HL-60 (cell line): Measurements from ENCODE around the gene PRSS35.

Experiments used
- CTCF ChIP-seq: IDR thresholded peaks from one replicate; pipeline ENCODE4 v1.5.1; 2011; ENCODE audit warnings: low read length, control low read depth, inconsistent platforms; ENCODE audit not compliant: insufficient read depth
- GABPA ChIP-seq: IDR thresholded peaks from 2 replicates; pipeline ENCODE4 v1.6.1; 2012; ENCODE audit warnings: low read depth
- POLR2AphosphoS5 ChIP-seq: IDR thresholded peaks from 2 replicates; pipeline ENCODE4 v1.6.1; 2012; ENCODE audit warnings: low read depth

GRCh38 chr6:83490217-83490807 is 22.0 kb upstream of the PRSS35 start:
- no peak for TF ChIP-seq POLR2AphosphoS5
- no peak for TF ChIP-seq CTCF
- TF ChIP-seq GABPA, result no peak
